ENCODE data around the gene PLSCR1.
A peak's percentile ranks its signal among the peaks of the same experiment; 100 is the strongest.

PLSCR1 gene, protein sequence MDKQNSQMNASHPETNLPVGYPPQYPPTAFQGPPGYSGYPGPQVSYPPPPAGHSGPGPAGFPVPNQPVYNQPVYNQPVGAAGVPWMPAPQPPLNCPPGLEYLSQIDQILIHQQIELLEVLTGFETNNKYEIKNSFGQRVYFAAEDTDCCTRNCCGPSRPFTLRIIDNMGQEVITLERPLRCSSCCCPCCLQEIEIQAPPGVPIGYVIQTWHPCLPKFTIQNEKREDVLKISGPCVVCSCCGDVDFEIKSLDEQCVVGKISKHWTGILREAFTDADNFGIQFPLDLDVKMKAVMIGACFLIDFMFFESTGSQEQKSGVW

DNA sequence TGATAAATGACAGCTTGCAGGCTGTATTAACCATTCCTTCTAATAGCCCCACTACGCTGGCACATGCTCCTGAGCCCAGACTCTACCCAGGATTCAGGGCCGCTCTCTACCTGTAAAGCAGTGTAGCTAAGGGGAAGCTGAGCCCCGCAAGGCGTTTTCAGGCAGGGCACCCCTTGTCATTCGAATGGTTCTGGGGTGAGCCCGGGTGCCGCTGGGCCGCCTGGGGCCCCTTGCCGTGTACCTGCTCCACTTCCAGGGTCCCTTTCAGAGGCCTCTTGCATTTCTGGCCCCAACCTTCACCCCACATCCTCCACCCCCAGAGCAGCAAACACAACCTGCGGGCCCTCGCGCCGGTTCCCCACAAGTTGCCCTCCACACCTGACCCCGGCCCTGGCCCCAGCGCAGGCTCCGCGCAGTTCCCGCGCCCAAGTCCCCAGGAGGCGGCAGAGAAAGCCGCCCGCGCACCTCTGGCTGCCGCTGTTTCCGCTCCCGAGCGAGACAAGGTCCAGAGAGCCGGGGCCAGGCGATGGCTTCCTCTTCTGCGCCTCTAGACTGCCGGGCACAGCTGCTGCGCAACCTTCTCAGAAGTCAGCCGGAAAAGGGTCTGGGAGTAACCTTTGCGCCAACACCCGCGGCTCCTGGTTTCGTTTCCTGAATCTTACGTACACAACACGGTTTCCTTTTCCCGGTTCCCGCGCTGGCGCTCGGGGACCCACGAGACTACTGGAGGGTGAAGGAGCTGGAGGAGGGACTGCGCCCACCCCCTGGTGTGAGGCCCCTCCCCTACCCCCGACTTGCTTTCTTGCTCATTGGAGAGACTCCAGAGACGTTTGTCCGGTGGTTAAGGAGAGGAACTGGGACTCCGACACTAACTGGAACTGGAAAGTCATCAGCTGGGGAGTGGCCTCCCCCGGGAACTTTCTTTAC is at the start of gene PLSCR1:
PLSCR1 (minus strand) TSS at position 606 of the 927 bp plus-strand sequence. CDS start 8,055 bp downstream, outside the sequence.
- no peak for FAIRE-seq

DNA sequence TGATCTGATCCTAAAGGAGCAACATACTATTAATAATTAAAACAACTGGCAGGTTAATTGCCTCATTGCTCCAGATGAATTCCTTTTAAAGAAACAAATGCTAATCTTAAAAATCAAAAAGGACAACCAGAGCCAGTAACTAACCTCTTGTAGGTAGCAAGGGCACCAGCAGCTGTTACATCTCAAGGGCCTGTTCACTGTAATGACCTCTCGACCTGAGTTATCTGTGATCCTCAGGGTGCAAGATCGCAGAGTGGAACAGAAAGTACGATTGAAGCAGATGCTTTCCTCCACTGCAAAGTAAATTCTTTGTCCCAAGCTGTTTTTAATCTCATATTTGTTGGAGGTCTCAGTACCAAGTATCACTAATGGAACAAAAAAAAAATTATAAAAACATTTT is 49.4 kb upstream of the PLSCR1 start:
- FAIRE-seq: no peak

DNA sequence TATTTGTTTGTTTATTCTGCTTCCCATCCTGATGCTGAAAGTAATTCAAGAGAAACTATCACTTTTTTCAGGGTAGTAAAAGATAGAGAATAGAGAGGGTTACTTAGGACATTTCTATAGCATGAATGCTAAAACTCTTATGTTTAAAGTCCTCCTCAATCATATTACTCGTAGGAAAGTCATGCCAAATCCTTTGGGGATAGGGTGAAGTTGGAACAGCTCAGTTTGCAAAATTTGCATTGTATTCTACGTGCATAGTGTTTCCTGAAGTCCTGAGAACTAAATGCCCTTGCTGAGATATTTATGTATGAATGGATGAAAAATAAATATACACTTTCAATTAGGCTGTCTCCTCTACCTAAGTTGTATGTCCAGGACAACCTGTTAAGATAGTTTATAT is 46.1 kb upstream of the PLSCR1 start:
- FAIRE-seq: no peak

DNA sequence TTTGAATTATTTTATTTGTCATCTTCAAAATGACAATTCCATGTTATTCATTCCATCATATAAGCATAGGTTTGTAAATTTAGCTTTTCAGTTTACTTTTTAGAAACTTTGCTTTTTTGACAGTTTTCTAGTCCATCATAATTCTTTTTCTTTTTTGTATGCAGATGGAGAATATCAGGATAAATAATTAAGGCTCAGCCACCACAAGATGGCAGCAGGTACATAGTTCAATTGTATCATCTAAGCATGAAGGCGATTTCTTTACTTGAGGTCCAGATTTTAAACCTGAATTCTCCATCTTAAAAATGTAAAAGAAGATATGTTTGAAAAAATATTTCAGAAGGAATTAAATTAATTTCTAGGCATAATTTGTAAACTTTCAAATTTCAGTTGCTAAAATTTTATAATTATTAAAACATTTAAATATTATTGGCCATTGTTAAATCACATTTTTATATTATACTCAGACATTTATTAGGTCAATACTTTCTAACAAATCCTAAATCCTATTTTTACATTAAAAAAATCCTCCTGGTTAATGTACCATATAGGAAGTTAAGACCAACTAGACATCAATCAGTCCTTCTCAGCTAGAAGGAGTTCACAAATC is 45.6 kb upstream of the PLSCR1 start:
- FAIRE-seq: peak; percentile 95

DNA sequence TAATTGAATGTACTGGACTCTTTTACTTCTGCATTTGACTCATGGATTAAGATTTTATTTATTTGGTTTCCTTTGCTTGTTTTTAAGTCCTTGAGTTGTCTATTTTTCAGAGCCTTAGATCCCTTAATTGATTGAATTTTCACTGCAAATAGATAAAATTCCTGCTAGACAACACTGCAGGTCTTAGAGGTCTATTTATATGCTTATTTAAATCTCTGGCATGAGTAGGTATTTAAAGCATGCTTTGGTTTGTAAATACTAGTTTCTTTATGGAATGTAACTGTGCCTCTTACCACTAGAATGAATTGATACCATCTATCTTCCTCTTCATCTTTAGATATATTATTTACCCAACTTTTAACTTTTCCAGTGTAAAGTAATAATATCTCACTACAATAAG is 40.7 kb upstream of the PLSCR1 start:
- no peak for FAIRE-seq

DNA sequence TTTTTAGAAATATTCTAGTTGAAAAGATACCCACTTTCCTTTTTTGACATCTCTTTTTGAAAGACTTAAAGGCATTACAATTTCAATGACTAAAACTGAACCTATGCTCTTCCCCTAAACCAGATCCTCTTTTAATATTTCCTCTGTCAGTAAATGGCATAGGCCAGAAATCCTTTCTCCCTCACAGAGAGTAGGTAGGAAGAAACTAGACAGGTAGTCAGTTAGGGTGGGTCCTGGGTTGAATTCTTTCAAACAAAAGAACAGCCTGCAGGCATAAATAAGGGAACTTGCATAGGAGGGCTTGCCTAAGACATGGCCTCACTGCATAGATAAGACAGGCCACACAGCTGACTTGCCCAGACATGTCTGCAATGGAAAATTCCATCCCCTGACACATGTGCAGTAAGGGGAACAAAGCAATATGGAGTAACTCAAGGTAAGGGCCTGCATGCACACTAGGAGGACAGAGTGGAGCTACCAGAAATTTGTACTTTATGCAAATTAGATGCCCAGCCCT is 37.6 kb upstream of the PLSCR1 start:
- no peak for FAIRE-seq

DNA sequence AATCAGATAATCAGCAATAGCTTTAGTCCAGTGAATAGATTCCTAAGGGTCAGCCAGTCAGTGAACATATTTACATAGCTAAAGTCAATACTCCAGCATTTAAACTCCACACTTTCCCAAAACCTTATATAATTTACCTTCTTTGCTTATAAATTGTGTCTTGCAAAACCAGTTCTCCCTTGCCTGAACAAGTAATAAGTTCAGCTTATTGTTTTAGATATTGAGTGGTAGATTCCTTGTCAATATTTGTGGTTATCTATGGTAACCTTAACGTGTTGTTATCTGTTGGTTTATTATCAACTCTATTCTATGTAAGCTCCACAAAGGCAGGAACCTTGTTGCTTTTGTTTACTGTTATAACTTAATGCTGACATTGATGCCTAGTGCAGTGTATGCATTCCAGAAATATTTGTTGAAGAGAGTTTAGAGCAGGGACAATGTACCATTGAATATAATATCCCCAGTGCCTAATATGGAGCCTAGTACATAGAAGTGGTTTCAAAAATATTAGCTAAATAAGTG is 36.7 kb upstream of the PLSCR1 start:
- FAIRE-seq: no peak

DNA sequence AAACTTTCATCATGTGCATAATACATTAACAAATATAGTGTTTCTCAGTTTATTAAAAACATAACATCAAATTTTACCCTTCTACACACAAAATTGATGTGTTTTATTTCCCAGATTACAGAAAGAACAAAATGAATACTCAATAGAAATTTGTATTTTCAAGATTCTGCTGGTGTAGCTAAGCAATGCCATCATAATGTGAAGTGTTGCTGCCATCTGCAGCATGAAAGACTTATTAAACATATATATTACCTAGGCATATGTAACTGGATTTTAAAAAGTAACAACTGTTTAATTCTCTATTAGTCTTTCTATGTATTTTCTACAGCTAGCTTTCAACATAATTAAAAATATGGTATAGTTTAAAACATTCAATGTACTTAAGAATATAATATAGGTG is 33.3 kb upstream of the PLSCR1 start:
- peak; percentile 88 for FAIRE-seq

DNA sequence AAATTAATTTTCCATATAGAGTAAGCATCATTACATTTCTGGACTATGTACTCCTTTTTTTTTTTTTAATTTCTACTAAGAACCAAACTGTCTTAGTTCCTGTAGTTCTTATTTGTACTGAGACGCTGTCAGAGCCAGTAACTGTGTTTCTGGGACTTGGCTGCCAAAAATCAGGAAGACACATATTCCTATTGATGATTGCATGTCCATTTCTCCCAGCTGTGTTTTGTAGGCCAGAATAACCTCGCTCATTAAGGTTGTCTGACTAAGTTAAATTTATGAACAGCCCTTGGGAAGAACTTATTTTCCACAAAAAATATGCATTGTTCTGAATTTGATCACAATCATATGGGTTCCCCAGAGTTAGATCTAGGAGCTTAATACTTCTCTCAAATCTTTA is 31.2 kb upstream of the PLSCR1 start:
- FAIRE-seq: no peak

DNA sequence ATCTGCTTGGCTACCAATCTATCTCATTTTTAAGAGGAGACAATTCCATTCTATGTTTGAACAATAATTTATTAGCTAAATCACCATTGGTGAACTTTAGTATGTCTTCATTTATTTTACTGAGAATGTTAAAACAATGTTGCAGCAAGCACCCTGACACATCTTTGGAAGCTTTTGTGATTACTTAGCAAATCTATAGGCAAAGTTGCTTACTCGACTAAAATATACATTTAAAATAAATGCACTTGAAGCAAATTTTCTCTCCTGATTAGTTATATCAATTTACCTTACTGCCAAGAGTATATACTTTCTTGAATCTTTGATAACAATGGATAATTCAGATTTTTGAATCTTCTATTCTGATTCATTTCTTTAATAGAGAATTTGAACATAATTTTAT is 29.8 kb upstream of the PLSCR1 start:
- no peak for FAIRE-seq

DNA sequence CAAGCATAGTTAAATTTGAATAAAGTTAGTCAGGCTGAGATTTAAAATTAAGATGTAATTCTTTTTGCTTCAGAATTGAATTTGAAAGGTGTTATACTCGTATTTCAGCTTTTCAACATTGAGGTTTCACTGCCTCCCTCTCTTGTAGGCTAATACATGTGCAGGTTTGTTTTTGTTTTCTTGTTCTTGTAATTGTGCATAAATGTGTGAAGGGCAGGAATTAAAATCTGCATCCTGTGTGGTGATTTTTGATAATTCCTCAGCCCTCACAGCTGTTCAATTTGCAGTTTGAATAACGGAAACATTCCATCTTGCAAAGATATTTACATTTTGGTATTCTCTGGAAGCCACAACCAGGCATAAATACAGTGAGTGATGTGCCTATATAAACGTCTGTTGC is 24.9 kb upstream of the PLSCR1 start:
- no peak for FAIRE-seq

DNA sequence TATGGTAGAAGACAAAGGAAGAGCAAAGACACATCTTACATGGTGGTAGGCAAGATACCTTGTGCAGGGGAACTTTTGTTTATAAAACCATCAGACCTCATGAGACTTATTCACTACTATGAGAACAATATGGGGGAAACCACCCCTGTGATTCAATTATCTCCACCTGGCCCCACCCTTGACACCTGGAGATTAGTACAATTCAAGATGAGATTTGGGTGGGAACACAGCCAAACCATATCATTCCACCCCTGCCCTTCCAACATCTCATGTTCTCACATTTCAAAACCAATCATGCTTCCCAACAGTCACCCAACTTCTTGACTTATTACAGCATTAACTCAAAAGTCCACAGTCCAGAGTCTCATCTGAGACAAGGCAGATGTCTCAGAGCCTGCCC is 21.7 kb upstream of the PLSCR1 start:
- FAIRE-seq: no peak

DNA sequence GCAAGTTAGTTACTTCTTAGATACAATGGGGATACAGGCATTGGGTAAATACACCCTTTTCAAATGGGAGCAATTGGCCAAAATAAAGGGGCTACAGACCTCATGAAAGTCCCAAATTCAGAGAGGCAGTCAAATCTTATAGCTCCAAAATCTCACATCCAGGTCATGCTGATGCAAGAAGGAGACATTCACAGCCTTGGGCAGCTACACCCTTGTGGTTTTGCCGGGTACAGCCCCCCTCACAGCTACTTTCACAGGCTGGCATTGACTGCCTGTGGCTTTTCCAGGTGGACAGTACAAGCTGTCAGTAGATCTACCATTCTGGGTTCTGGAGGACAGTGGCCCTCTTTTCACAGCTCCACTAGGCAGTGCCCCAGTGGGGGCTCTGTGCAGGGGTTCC is 17.5 kb upstream of the PLSCR1 start:
- FAIRE-seq: no peak

DNA sequence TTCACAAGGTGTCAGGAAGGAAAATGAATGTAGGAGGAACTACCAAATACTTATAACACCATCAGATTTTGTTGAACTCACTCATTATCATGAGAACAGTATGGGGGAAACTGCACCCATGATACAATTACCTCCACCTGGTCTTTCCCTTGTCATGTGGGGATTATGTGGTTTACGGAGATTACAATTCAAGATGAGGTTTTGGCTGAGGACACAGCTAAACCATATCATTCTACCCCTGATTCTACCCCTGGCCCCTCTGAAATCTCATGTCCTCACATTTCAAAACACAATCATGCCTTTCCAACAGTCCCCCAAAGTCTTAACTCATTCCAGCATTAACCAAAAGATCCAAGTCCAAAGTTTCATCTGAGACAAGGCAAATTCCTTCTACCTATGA is 17.1 kb upstream of the PLSCR1 start:
- FAIRE-seq: no peak

DNA sequence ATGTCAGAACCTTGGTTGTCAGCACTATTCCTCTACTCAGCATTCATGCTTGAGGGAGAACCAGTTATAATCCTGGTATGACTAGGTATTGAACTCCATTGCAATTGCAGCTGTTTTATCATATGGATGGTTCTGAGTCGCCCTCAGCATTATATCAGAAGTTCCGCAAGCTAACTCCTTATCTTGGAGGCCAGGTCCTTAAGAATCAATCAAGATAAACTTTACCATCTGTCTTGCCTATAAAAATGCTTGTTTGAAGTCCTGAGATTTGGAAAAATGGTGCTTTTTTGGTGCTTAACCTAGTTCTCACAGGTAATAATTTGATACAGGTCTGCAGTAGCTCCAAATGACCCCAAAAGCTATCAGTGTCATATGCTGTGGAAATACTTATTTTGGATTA is 16.3 kb upstream of the PLSCR1 start:
- no peak for FAIRE-seq

DNA sequence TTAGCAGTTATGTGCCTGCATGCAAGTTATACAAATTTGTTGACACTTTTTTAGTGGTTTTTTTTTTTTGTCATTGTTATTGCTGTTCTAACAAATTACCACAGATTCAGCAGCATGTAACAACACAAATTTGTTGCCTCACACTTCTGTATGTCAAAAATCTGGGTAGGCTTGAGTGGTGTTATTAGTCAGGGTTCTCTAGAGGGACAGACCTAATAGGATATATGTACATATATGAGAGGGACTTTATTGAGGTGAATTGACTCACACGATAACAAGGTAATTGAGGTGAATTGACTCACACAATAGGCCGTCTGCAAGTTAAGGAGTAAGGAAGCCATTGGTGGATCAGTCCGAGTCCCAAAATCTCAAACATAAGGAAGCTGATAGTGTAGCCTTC is 15.0 kb upstream of the PLSCR1 start:
- no peak for FAIRE-seq

DNA sequence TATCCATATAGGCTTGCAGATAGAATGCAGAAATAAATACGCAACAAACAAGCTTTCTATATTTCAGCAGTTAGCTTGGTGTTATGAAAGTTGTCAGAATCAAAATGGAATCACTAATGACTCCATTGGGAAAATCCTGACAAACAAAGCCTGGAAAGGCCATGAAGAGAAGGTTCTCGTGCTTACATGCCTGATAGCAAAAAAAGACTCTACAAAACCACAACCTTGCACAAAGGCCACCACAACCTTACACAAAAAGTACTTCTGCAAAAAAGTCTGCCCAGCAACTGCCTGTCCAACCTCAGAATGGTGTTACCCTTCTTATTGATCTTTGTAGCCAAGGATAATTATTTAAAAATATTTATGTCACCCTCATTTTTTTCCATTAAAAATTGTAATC is 14.4 kb upstream of the PLSCR1 start:
- no peak for FAIRE-seq

DNA sequence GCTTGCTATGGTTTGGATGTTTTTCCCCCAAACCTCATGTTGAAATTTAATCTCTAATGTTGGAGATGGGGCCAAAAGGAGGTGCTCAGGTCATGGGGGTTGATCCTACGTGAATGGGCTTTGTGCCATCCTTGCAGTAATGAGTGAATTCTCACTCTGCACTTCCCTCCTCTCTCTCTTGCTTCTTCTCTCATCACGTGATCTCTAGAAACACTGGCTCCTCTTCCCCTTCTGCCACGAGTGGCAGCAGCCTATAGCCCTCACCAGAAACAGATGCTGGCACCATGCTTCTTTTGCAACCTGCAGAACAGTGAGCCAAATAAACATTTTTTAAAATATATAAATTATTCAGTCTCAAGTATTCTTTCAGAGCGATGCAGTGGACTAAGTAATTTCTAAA is 13.3 kb upstream of the PLSCR1 start:
- FAIRE-seq: no peak

DNA sequence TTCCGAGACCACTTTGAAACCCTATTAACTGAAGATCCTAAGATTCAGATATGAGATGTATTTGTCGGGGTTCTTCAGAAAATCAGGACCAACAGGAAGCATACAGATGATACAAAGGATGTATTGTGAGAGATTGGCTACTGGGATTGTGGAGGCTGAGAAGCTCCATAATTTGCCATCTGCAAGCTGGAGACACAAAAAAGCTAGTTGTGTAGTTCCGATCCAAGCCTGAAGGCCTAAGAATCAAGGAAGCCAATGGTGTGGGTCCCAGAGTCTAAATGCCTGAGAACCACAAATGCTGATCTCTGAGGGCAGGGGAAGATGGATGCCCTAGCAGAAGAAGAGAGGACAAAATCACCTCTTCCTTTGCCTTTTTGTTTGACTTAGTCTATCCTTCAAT is 10.9 kb upstream of the PLSCR1 start:
- no peak for FAIRE-seq

DNA sequence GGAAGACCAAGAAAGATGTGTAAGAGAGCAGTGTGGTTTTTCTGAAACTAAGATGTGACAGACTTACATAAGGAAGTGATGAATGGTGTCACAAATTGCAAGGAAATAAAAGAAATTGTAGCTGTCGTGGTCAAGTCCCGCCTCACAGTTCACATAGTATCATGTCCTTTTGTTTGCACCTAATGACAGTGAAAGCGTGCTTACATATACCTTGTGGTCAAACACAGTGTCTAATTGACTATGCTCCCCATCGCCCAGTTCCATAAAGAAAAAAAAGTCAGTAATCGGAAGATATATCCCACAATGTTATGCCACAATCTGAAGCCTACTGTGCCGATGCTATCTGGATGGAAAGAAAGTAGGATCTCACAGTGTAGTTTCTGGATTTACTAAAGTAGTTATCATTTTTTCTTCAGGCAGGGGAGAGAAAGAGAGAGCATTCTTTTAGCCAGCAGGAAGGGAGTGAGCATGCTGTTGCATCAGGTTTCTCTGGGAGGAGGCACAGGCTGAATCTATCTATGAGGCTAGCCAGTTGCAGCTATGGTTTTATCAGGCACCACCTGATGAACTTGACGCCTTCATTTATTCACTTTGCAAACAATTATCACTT is 9.8 kb upstream of the PLSCR1 start:
- FAIRE-seq: no peak

DNA sequence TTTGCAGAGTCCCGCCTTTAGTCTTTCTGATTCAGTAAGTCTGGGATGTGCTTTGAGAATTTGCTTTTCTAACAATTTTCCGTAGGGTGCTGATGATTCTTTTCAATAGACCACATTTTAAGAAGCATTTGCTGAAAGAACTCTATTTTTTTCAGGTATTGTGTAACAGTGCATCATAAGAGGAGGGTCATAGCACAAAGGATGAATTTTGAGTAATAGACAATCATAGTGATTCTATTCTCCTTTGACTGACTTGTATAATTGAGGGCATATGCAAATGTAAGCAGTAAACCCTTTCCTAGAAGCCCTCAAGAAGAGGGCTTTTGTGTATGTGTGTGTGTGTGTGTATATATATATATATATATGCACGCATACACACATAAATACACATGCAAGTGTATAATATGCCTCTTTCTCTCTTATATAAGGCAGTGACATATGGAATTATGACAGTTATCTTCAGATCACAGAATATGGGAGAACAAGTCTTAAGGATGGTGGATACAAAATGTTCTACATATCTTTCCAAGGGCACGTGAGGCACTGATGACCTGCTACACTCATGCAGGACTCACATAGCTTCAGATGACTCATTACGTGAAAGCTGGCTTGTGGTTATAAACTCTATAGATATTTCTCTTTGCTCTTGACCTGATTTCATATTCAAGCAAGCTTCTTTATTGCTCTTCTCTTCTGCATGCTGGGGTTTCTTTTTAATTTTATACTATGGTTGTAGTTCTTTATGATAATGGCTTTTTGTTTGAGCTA is 6.5 kb upstream of the PLSCR1 start:
- no peak for FAIRE-seq

DNA sequence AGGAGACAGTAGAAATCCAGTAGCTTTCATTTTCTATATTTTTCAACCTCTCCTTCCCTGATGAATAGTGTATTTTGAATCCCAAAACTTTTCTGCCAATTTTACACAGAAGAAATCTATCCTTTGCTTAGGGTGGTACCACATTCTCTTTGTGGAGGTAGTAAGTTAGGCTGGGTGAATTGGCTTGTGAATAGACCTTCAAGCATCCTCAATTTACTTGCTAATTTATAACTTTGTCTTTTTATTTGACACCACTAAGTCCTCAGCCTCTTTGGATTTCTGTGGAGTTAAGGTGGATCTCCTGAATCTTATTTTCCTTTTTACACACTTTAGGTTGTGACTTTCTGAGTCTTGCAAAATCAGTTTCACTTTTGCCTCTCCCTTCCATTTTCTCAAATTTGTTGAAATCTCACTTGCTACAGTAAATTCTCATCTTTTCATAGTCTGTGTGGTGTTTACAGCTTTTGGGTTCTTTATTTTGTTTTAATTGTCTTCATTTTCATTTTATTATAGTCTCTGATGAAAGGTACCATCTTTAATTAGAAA is 5.7 kb upstream of the PLSCR1 start:
- no peak for FAIRE-seq
